GM23338 (cell line): ENCODE measurements around the gene MERTK. TPM values are rescaled to one million over a fixed set of nuclear protein-coding genes. Genes with fewer than 3 reads are reported as not detected.

Experiments
- ATAC-seq: fragments of 200-7000 bp; cut with Tn5 transposase; 3 replicates; pipeline ENCODE4 v1.9.1; 2020
- DNase-seq: peaks from one replicate; pipeline ENCODE4 v3.0.0-alpha.2; 2015; ENCODE audit warnings: low spot score
- H2AFZ ChIP-seq: fragments of 200-600 bp; sonication (generic); 2 replicates; pipeline ENCODE4 v1.8.0; 2016; ENCODE audit warnings: antibody characterized with exemption, mild to moderate bottlenecking, moderate library complexity
- H3F3A ChIP-seq: fragments of 200-600 bp; sonication (generic); replicated peaks from 2 replicates; pipeline ENCODE4 v1.8.0; 2017; ENCODE audit warnings: antibody characterized with exemption, mixed run types, low read depth
- H3K27ac ChIP-seq: fragments of 200-600 bp; sonication (generic); 2 replicates; pipeline ENCODE4 v1.6.1; 2016; ENCODE audit warnings: low read depth
- H3K27me3 ChIP-seq: fragments of 200-600 bp; sonication (generic); 2 replicates; pipeline ENCODE4 v1.8.0; 2016; ENCODE audit warnings: mild to moderate bottlenecking, mixed run types, moderate library complexity; ENCODE audit not compliant: insufficient read depth
- H3K36me3 ChIP-seq: fragments of 200-600 bp; sonication (generic); 2 replicates; pipeline ENCODE4 v1.8.0; 2016; ENCODE audit warnings: mild to moderate bottlenecking; ENCODE audit not compliant: insufficient read depth
- H3K4me1 ChIP-seq: fragments of 200-600 bp; sonication (generic); 2 replicates; pipeline ENCODE4 v1.8.0; 2016; ENCODE audit warnings: mild to moderate bottlenecking, moderate library complexity; ENCODE audit not compliant: insufficient read depth
- H3K4me2 ChIP-seq: fragments of 200-600 bp; sonication (generic); 2 replicates; pipeline ENCODE4 v1.7.1; 2017; ENCODE audit warnings: mixed run types
- H3K4me3 ChIP-seq: fragments of 200-600 bp; sonication (generic); 2 replicates; pipeline ENCODE4 v1.6.1; 2016; ENCODE audit warnings: mixed run types
- H3K79me2 ChIP-seq: fragments of 200-600 bp; sonication (generic); replicated peaks from 2 replicates; pipeline ENCODE4 v1.8.0; 2017; ENCODE audit warnings: mild to moderate bottlenecking; ENCODE audit not compliant: insufficient read depth
- H3K9me2 ChIP-seq: fragments of 200-600 bp; sonication (generic); 2 replicates; pipeline ENCODE4 v1.8.0; 2017; ENCODE audit not compliant: insufficient read depth
- H4K20me1 ChIP-seq: fragments of 200-600 bp; sonication (generic); replicated peaks from 2 replicates; pipeline ENCODE4 v1.8.0; 2017; ENCODE audit warnings: mild to moderate bottlenecking; ENCODE audit not compliant: insufficient read depth
- H3K27ac Mint-ChIP-seq: 2 replicates; pipeline ENCODE4 v1.8.0; 2020; ENCODE audit warnings: inconsistent platforms, mild to moderate bottlenecking, moderate library complexity, mixed read lengths
- H3K27me3 Mint-ChIP-seq: 3 replicates; pipeline ENCODE4 v1.8.0; 2022; ENCODE audit warnings: low read depth, mild to moderate bottlenecking, moderate library complexity, mixed read lengths, inconsistent platforms; ENCODE audit not compliant: insufficient read depth, poor library complexity
- H3K36me3 Mint-ChIP-seq: 3 replicates; pipeline ENCODE4 v1.8.0; 2021; ENCODE audit warnings: low read depth, mild to moderate bottlenecking, inconsistent platforms, moderate library complexity, mixed read lengths
- H3K4me1 Mint-ChIP-seq: 3 replicates; pipeline ENCODE4 v1.8.0; 2020; ENCODE audit warnings: mild to moderate bottlenecking, inconsistent platforms, mixed read lengths
- H3K4me3 Mint-ChIP-seq: 3 replicates; pipeline ENCODE4 v1.8.0; 2021; ENCODE audit warnings: moderate library complexity, mild to moderate bottlenecking, inconsistent platforms, mixed read lengths
- H3K9me3 Mint-ChIP-seq: 3 replicates; pipeline ENCODE4 v1.8.0; 2020; ENCODE audit warnings: moderate library complexity, mild to moderate bottlenecking, inconsistent platforms, mixed read lengths
- CREB1 ChIP-seq: fragments of 250-450 bp; sonication (Bioruptor Pico); IDR thresholded peaks from 2 replicates; pipeline ENCODE4 v1.5.0; 2020; ENCODE audit warnings: low read depth, mild to moderate bottlenecking, moderate library complexity
- JUNB ChIP-seq: IDR thresholded peaks from one replicate; pipeline ENCODE4 v1.6.1; 2016; ENCODE audit warnings: antibody characterized with exemption; ENCODE audit not compliant: unreplicated experiment
- POLR2AphosphoS5 ChIP-seq: IDR thresholded peaks from 2 replicates; pipeline ENCODE4 v1.6.1; 2016; ENCODE audit warnings: antibody characterized with exemption, low read depth
- REST ChIP-seq: IDR thresholded peaks from one replicate; pipeline ENCODE4 v1.6.1; 2018; ENCODE audit warnings: antibody characterized with exemption; ENCODE audit not compliant: unreplicated experiment
- STAT1 ChIP-seq: IDR thresholded peaks from one replicate; pipeline ENCODE4 v1.6.1; 2016; ENCODE audit warnings: antibody characterized with exemption; ENCODE audit not compliant: unreplicated experiment
- ZNF462 ChIP-seq: fragments of 250-450 bp; sonication (Bioruptor Pico); IDR thresholded peaks from 2 replicates; pipeline ENCODE4 v1.5.0; 2020; ENCODE audit warnings: mild to moderate bottlenecking, moderate library complexity
- polyA plus RNA-seq: library from polyadenylated mRNA; unstranded; fragments of >200 nt; fragmentation: Nextera tagmentation; extraction: Ambion mirVana; gene quantifications from 2 replicates; pipeline ENCODE4 v1.2.1, GENCODE V29; 2016
- total RNA-seq: library from RNA; depleted of rRNA; stranded (reverse); fragments of >200 nt; shearing (Covaris generic); gene quantifications from 2 replicates; pipeline ENCODE4 v1.2.3, GENCODE V29; 2014

MERTK gene
- total and polyA plus RNA-seq, 2 experiments from 2014 or later, result 3.0 to 9.0 TPM

DNA sequence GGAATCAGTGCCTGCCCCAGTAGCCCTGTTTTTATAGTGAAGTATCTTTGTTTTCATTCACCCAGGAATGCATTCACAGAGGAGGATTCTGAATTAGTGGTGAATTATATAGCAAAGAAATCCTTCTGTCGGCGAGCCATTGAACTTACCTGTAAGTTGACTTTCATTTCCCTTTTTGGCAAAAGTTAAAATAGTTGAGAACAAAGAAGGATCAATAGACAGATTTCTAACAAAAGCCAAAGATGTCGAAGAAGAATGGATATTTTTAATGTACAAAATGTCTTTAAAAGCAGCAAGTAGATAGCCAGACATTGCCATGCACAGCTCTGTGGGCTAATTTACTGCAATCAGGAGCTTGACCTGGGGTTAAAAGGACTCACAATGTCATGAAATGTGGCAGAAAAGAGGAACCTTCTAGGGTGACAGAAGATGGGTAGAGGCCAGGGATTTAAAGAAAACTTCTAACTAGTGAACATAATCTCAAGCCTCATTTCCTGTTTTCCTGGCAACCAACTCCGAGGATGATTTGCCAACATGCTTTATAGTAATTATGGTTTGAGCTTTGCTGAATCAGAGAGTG, 102.8 kb downstream of the MERTK start (continued):
- TF ChIP-seq JUNB (no peak), ZNF462 (CRISPR knock-in tag) (no peak)

GRCh38 chr2:112001942-112002341, 103.5 kb downstream of the MERTK start:
- ATAC-seq (no peak), DNase-seq (no peak)
- H3K36me3 ChIP-seq, result no peaks in the 10 kb centered on the region; the same call in 1 of the 2 replicates
- H3K9me2 ChIP-seq, result no peaks in the 10 kb centered on the region
- Mint-ChIP-seq H3K9me3 (no peaks in the 10 kb centered on the region), H3K36me3 (no peaks in the 10 kb centered on the region), H3K4me3 (no peak overlapping the region), H3K4me1 (no peaks in the 10 kb centered on the region), H3K27ac (no peak overlapping the region), H3K27me3 (peaks cover 3% of the 10 kb centered on the region)
- no peaks in the 10 kb centered on the region for H3F3A ChIP-seq
- H3K4me3 ChIP-seq, result no peak overlapping the region
- H4K20me1 ChIP-seq, result no peaks in the 10 kb centered on the region
- H3K79me2 ChIP-seq, result no peaks in the 10 kb centered on the region
- H3K27me3 ChIP-seq, result no peaks in the 10 kb centered on the region
- H3K27ac ChIP-seq, result no peak overlapping the region
- no peak overlapping the region for H2AFZ ChIP-seq
- H3K4me1 ChIP-seq, result no peaks in the 10 kb centered on the region
- H3K4me2 ChIP-seq, result no peak overlapping the region
- no peak for TF ChIP-seq STAT1
- no peak for TF ChIP-seq POLR2AphosphoS5
- TF ChIP-seq REST, result no peak
- no peak for TF ChIP-seq ZNF462 (CRISPR knock-in tag)
- TF ChIP-seq CREB1, result no peak
